Measurements from ENCODE around the gene MITF. TPM values are rescaled to one million over a fixed set of nuclear protein-coding genes. Genes with fewer than 3 reads are reported as not detected.

Gene MITF
- polyA plus RNA-seq, 1 donor from 2014 or later = not detected

DNA sequence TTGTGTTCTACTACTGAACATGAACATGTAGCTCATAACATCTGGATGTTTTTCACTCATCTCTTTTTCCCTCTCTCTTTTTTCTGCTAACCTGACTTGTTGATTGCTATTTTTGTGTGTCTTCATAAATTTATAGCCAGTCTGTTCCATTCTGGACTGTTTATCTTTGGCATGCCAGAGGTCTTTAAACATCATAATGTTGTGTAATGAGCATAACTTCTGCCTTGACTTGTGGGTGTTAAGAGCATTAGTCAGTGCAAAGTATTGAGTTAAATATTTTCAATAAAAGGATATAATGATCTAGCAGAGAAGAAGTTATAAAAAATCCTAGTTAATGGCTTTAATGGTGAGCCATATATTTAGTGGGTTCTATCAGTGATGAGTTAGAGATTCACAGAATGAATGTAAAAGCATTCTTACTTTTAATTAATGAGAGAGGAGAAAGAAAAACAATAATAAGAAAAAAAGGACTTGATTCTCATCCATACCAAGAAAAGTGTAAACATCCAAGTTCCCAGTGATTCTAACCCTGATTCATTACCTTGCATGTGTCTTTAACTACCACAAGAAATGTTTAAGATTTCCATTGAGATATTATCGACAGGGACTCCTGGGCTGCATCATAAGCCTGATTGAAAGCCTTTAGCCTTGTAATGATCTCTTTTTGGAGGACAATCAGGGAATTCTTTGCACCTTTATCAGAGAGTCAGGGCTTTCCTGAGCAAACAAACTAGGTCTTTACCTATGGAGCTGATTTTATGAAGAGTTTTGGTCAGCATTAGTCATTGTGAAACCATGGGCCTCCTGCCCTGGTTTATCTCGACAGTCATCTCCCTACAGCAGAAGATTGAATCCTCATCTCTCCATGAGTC is 22.9 kb downstream of the MITF start:
- no peaks in the 10 kb centered on the region for H4K20me1 ChIP-seq (ENCODE audit: insufficient read depth)
- H3K79me2 ChIP-seq (replicated peaks; ENCODE audit: insufficient read depth, low read length) = no peaks in the 10 kb centered on the region
- H3K27me3 ChIP-seq (ENCODE audit: insufficient read depth, low read depth, low read length) = no peaks in the 10 kb centered on the region
- no peak overlapping the region for H3K9ac ChIP-seq (ENCODE audit: low read length)
- H3K27ac ChIP-seq (ENCODE audit: low read length) = no peak overlapping the region
- no peaks in the 10 kb centered on the region for H3F3A ChIP-seq (ENCODE audit: insufficient read depth, low read length, poor library complexity, severe bottlenecking)
- H3K4me3 ChIP-seq (ENCODE audit: low read length) = no peak overlapping the region
- H3K36me3 ChIP-seq (ENCODE audit: insufficient read depth, low read length) = no peaks in the 10 kb centered on the region
- H3K4me2 ChIP-seq (ENCODE audit: low read length) = no peak overlapping the region
- H2AFZ ChIP-seq (ENCODE audit: low read depth, low read length) = no peak overlapping the region
- H3K9me2 ChIP-seq (ENCODE audit: insufficient read depth, low read length) = no peaks in the 10 kb centered on the region
- no peaks in the 10 kb centered on the region for H3K9me3 ChIP-seq (ENCODE audit: low read length)
- TF ChIP-seq SMC3 (conservative IDR thresholded peaks at IDR 0.05; ENCODE audit: poor library complexity) (no peak), REST (IDR thresholded peaks at IDR 0.05; ENCODE audit: borderline replicate concordance) (no peak)

DNA sequence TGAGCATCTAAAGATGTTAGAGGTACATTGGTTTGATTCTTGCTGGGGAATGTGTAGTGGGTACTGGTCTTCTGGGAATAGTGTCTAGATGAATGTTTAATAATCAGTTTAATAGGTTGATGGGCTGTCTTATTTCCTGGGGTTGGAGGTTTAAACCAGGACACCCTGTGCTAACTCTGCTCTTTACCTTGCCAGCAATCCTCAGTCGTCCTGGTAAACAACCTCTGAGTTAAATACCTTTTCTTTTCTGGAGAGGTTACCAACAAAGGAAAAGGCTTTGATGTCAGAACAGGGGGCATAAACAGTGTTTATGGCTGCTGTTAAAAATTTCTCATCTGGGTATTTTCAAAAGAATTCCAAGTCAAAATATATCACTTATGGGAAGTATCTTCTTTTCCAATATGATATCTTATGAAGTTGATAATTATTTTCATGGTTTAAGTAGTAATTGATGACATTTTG is 23.5 kb downstream of the MITF start:
- Histone ChIP-seq H3K9me2 (ENCODE audit: insufficient read depth, low read length) (no peaks in the 10 kb centered on the region), H3K27me3 (ENCODE audit: insufficient read depth, low read depth, low read length) (no peaks in the 10 kb centered on the region), H3K27ac (ENCODE audit: low read length) (no peak overlapping the region), H3K9me3 (ENCODE audit: low read length) (no peaks in the 10 kb centered on the region), H3K4me3 (ENCODE audit: low read length) (no peak overlapping the region), H3K79me2 (replicated peaks; ENCODE audit: insufficient read depth, low read length) (no peaks in the 10 kb centered on the region), H3F3A (ENCODE audit: insufficient read depth, low read length, poor library complexity, severe bottlenecking) (no peaks in the 10 kb centered on the region), H2AFZ (ENCODE audit: low read depth, low read length) (no peak overlapping the region), H3K4me2 (ENCODE audit: low read length) (no peak overlapping the region), H3K36me3 (ENCODE audit: insufficient read depth, low read length) (no peaks in the 10 kb centered on the region), H3K9ac (ENCODE audit: low read length) (no peak overlapping the region), H4K20me1 (ENCODE audit: insufficient read depth) (no peaks in the 10 kb centered on the region)
- TF ChIP-seq TAF1 (IDR thresholded peaks at IDR 0.05; ENCODE audit: low read depth) (no peak), EP300 (conservative IDR thresholded peaks at IDR 0.05; ENCODE audit: poor library complexity, severe bottlenecking) (no peak), SMC3 (conservative IDR thresholded peaks at IDR 0.05; ENCODE audit: poor library complexity) (no peak), POLR2AphosphoS5 (IDR thresholded peaks at IDR 0.05) (no peak), MXI1 (conservative IDR thresholded peaks at IDR 0.05; ENCODE audit: poor library complexity, severe bottlenecking) (no peak), RAD21 (conservative IDR thresholded peaks at IDR 0.05) (no peak), EZH2 (IDR thresholded peaks at IDR 0.05; ENCODE audit: borderline replicate concordance, insufficient read depth, low read length, poor library complexity, severe bottlenecking) (no peak)
- TF ChIP-seq, protein P1, sequence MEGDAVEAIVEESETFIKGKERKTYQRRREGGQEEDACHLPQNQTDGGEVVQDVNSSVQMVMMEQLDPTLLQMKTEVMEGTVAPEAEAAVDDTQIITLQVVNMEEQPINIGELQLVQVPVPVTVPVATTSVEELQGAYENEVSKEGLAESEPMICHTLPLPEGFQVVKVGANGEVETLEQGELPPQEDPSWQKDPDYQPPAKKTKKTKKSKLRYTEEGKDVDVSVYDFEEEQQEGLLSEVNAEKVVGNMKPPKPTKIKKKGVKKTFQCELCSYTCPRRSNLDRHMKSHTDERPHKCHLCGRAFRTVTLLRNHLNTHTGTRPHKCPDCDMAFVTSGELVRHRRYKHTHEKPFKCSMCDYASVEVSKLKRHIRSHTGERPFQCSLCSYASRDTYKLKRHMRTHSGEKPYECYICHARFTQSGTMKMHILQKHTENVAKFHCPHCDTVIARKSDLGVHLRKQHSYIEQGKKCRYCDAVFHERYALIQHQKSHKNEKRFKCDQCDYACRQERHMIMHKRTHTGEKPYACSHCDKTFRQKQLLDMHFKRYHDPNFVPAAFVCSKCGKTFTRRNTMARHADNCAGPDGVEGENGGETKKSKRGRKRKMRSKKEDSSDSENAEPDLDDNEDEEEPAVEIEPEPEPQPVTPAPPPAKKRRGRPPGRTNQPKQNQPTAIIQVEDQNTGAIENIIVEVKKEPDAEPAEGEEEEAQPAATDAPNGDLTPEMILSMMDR (IDR thresholded peaks at IDR 0.05; ENCODE audit: poor library complexity, severe bottlenecking) = no peak
